Measurements from ENCODE around the gene VEPH1.

Gene VEPH1

GRCh38 chr3:157472648-157473047 lies 30.6 kb downstream of the VEPH1 start:
- DNase-seq = no peak

GRCh38 chr3:157471064-157471463 lies 32.2 kb downstream of the VEPH1 start:
- DNase-seq = no peak

- no peak for DNase-seq
These were observed 33.5 kb downstream of the VEPH1 start for GRCh38 chr3:157469561-157470294.

GRCh38 chr3:157467200-157467599 lies 36.0 kb downstream of the VEPH1 start:
- no peak for DNase-seq

- DNase-seq = no peak
These were observed 37.5 kb downstream of the VEPH1 start for GRCh38 chr3:157465741-157466140.

DNA sequence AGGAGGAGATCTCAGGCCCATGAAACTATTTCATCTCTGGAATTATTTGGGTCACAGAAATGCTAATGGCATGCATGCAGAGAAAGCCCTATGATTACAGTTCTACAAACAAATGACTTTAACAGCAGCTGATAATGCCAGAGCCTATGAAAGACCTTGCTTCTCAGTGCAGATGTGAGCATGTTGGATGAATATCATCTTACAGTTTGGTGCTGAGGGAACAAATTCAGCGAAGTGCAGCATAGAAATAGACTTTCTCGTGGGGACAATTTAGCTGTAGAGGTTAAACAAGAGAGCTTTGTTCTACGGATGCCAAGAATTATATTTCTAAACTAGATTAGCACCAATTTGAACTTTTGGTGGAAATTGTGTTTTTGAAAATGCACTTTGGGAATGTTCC lies 38.9 kb downstream of the VEPH1 start:
- no peak for DNase-seq

GRCh38 chr3:157463816-157464215 lies 39.4 kb downstream of the VEPH1 start:
- DNase-seq = no peak

GRCh38 chr3:157460253-157460652 lies 43.0 kb downstream of the VEPH1 start:
- no peak for DNase-seq

DNA sequence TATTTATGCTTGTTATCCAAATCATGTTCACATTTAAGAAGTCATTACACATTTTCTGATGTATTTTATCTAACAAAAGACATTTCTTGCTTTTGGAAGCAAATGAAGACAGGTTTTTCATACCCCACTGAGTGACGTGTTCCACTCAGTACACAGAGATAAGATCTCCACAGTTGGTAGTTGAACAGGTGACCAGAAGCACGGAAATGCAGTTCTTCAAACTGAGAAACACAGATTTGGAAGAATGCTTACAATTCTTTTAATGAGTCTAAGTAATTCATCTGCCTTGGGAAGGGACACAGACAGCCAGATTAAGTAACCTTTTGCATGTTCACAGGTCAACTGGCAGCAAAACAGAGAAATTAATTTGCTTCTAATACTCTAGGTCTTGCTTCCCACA lies 43.5 kb downstream of the VEPH1 start:
- DNase-seq = no peak

GRCh38 chr3:157453824-157454223 lies 49.4 kb downstream of the VEPH1 start:
- DNase-seq = no peak

GRCh38 chr3:157452097-157452496 lies 51.1 kb downstream of the VEPH1 start:
- DNase-seq = no peak

GRCh38 chr3:157447026-157447694 lies 56.1 kb downstream of the VEPH1 start:
- no peak for DNase-seq

GRCh38 chr3:157445857-157446256 lies 57.4 kb downstream of the VEPH1 start:
- no peak for DNase-seq

- DNase-seq = no peak
These were observed 58.4 kb downstream of the VEPH1 start for GRCh38 chr3:157444797-157445184.

- DNase-seq = no peak
These were observed 59.1 kb downstream of the VEPH1 start for GRCh38 chr3:157443905-157444796.

DNA sequence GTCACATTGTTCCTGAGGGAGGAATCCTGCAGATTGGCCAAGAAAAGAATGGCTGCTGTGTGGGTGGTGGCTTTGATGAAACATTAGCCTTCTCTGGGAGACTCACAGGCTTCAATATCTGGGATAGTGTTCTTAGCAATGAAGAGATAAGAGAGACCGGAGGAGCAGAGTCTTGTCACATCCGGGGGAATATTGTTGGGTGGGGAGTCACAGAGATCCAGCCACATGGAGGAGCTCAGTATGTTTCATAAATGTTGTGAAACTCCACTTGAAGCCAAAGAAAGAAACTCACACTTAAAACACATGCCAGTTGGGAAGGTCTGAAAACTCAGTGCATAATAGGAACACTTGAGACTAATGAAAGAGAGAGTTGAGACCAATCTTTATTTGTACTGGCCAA lies 60.5 kb downstream of the VEPH1 start:
- no peak for DNase-seq

GRCh38 chr3:157441102-157441624 lies 62.1 kb downstream of the VEPH1 start:
- DNase-seq = no peak

DNA sequence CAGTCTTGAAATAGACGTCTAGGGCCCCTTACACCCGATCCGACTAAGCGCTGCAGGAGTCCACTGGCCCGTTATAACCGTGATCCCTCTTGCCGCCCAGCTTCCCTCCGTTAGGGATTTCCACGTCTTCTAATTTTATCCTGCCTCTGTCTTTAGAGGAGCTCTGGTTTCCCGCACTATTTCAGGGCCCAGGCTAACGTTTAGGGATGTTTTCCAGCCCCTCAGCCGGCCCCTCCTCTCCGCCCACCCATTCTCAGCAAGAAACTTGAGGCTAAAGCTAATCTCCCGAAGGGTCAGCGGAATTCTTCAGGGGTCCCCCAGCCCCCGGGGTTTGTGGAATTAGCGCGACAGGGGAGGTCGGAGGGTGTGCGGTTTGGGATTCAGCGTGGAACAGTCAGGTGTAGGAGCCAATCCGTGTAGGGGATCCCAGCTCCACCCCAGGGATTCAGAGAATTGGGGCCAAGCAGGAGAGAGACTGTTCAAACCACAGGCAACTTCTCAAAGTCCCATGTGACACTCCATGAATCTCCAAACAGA lies 65.0 kb downstream of the VEPH1 start:
- DNase-seq = no peak

DNA sequence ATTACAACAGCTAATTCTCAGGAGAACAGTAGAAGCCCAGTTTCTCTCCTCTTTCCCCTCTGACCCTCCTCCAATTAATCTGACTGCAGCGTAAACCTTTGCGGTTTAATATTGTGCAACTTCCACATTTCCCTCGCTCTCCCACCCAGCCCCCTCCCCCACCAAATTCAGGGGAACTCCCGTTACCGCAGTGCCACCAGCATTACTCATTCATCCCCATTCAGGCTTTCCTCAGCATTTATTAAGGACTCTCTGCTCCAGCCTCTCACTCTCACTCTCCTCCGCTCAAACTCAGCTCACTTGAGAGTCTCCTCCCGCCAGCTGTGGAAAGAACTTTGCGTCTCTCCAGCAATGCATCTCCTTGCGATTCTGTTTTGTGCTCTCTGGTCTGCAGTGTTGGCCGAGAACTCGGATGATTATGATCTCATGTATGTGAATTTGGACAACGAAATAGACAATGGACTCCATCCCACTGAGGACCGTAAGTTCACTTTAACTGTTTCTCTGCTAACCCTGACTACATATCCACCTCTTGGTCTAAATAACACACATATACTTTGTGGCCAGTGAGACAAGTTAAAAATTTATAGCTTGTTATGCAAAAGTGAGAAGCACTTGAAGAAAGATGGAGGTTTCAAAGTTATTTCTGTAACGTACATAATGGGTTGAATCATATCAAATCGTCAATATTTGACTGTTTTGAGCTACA lies 66.5 kb downstream of the VEPH1 start, which contains the start of gene PTX3:
PTX3 (plus strand) TSS at position 268 of the 709 bp plus-strand sequence; CDS start at position 352, 84 bp downstream.
- DNase-seq = no peak

DNA sequence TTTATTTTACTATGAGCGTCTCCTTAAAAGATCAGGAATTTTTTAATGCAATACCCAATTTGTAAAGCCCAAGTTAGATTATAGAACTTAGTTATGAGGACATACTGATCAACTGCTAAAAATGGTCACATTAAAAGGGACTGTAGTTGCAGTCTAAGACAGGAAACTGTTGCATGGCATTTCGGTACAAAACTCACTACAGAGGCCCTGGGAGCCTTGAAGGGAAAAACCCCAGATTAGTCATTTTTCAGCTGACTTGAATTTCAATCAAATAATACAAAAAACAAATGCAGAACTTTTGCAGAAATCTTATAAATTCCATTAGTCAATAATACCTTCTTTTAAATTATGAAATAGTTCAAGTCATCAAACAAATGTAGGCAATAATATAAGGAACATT lies 73.5 kb downstream of the VEPH1 start:
- no peak for DNase-seq

- DNase-seq = no peak
These were observed 74.4 kb downstream of the VEPH1 start for GRCh38 chr3:157428853-157429252.

DNA sequence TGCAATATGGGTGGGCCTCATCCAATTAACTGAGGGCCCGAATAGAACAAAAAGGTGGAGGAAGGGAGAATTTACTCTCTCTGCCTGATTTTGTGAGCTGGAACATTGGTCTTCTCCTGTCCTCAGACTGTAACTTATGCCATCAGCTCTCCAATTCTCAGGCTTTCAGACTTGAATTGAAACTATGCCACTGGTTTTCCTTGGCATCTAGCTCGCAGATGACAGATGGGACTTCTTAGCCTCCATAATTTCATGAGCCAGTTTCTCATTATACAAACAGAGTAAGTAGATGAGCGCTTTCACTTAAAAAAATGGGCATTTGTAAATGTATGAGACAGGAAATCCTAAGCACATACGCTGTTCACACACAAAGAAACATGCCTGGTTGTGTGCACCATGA lies 75.3 kb downstream of the VEPH1 start:
- DNase-seq = no peak

Data from activated naive CD4-positive, alpha-beta T cell treated with anti-CD3 and anti-CD28 coated beads, Interleukin-2, amount 50 U/mL, for 16 hours (primary cell).